HEK293 (cell line): ENCODE results near the gene SIM2.

ENCODE experiments used
- CTCF ChIA-PET: fragments of 350-600 bp; formaldehyde crosslinking; extraction: SDS; loops from one replicate; lab custom pipeline; 2021; ENCODE audit warnings: antibody characterized with exemption; lab: Yijun Ruan, JAX
- POLR2A ChIA-PET: fragments of 300-600 bp; formaldehyde crosslinking; extraction: SDS; loops from one replicate; lab custom pipeline; 2020; ENCODE audit warnings: antibody characterized with exemption, inconsistent platforms; lab: Yijun Ruan, JAX
- H3K27ac ChIP-seq: fragments of 200-500 bp; sonication (Bioruptor generic); 2 replicates; pipeline ENCODE4 v1.5.1; 2014; ENCODE audit warnings: low read depth, low read length, control low read depth, inconsistent platforms; ENCODE audit errors: extremely low read depth
- H3K36me3 ChIP-seq, 2 experiments: fragments of 200-500 bp in 1 of 2; sonication (Bioruptor generic) in 1 of 2; 1 replicate in 1 of 2; 2 replicates in 1 of 2; pipeline ENCODE4 v1.5.1; 2014 to 2017; ENCODE audit warnings: inconsistent platforms in 2 of 2, low read length in 2 of 2; ENCODE audit not compliant: control insufficient read depth in 2 of 2, insufficient read depth in 1 of 2
- H3K4me1 ChIP-seq: fragments of 200-500 bp; sonication (Bioruptor generic); 2 replicates; pipeline ENCODE4 v1.5.1; 2014; ENCODE audit warnings: mild to moderate bottlenecking, low read length, inconsistent platforms; ENCODE audit not compliant: control insufficient read depth, insufficient read depth
- H3K4me3 ChIP-seq: 2 replicates; pipeline ENCODE4 v1.5.1; 2011; ENCODE audit warnings: low read depth, mild to moderate bottlenecking, control low read depth, low read length, moderate library complexity
- H3K9me3 ChIP-seq: fragments of 200-500 bp; sonication (Bioruptor generic); 2 replicates; pipeline ENCODE4 v1.5.1; 2014; ENCODE audit warnings: low read depth, low read length, inconsistent platforms; ENCODE audit not compliant: control insufficient read depth, insufficient read depth
- ATF2 ChIP-seq: fragments of 450-650 bp; formaldehyde crosslinking; IDR thresholded peaks from 2 replicates; pipeline ENCODE4 v1.5.1; 2016; ENCODE audit warnings: missing biosample characterization, missing genetic modification characterization, low read depth
- EGR2 ChIP-seq: fragments of 450-650 bp; formaldehyde crosslinking; IDR thresholded peaks from 2 replicates; pipeline ENCODE4 v1.5.1; 2016; ENCODE audit warnings: low read depth, missing biosample characterization, missing genetic modification characterization
- HOXC10 ChIP-seq: sonication (generic); formaldehyde crosslinking; IDR thresholded peaks from 2 replicates; pipeline ENCODE4 v1.8.1; 2023; ENCODE audit warnings: mild to moderate bottlenecking, missing genetic modification reagents
- HOXD13 ChIP-seq: sonication (generic); formaldehyde crosslinking; IDR thresholded peaks from 2 replicates; pipeline ENCODE4 v1.8.0; 2022; ENCODE audit warnings: missing genetic modification reagents, borderline replicate concordance
- KLF17 ChIP-seq: fragments of 450-650 bp; formaldehyde crosslinking; IDR thresholded peaks from 2 replicates; pipeline ENCODE4 v1.5.1; 2016; ENCODE audit warnings: missing biosample characterization, missing genetic modification characterization
- ZEB2 ChIP-seq: fragments of 450-650 bp; formaldehyde crosslinking; IDR thresholded peaks from 2 replicates; pipeline ENCODE4 v1.5.1; 2016; ENCODE audit warnings: missing biosample characterization, missing genetic modification characterization
- ZFP37 ChIP-seq: fragments of 450-650 bp; formaldehyde crosslinking; IDR thresholded peaks from 2 replicates; pipeline ENCODE4 v1.5.1; 2016; ENCODE audit warnings: missing biosample characterization, missing genetic modification characterization
- ZNF24 ChIP-seq: fragments of 450-650 bp; formaldehyde crosslinking; IDR thresholded peaks from 2 replicates; pipeline ENCODE4 v1.5.1; 2016; ENCODE audit warnings: missing biosample characterization, missing genetic modification characterization
- ZNF335 ChIP-seq: fragments of 450-650 bp; formaldehyde crosslinking; conservative IDR thresholded peaks from 2 replicates; pipeline ENCODE4 v1.5.1; 2016; ENCODE audit warnings: missing biosample characterization, missing genetic modification characterization
- ZNF571 ChIP-seq: fragments of 450-650 bp; formaldehyde crosslinking; IDR thresholded peaks from 2 replicates; pipeline ENCODE4 v1.5.0; 2017; ENCODE audit warnings: missing biosample characterization, missing genetic modification characterization
- ZNF658 ChIP-seq: fragments of 450-650 bp; formaldehyde crosslinking; IDR thresholded peaks from 2 replicates; pipeline ENCODE4; 2016; ENCODE audit warnings: missing biosample characterization, missing genetic modification characterization
- ZNF704 ChIP-seq: fragments of 450-650 bp; formaldehyde crosslinking; IDR thresholded peaks from 2 replicates; pipeline ENCODE4 v1.5.1; 2016; ENCODE audit warnings: missing biosample characterization, missing genetic modification characterization
- ZNF843 ChIP-seq: fragments of 450-650 bp; formaldehyde crosslinking; IDR thresholded peaks from 2 replicates; pipeline ENCODE4 v1.5.1; 2016; ENCODE audit warnings: missing biosample characterization, missing genetic modification characterization
- ZSCAN23 ChIP-seq: fragments of 450-650 bp; formaldehyde crosslinking; IDR thresholded peaks from 2 replicates; pipeline ENCODE4 v1.5.1; 2016; ENCODE audit warnings: missing biosample characterization, missing genetic modification characterization
- ZSCAN4 ChIP-seq: fragments of 450-650 bp; formaldehyde crosslinking; IDR thresholded peaks from 2 replicates; pipeline ENCODE4 v1.5.1; 2017; ENCODE audit warnings: missing biosample characterization, missing genetic modification characterization
- TF ChIP-seq, protein P1 (sequence below): fragments of 450-650 bp; IDR thresholded peaks from 2 replicates; pipeline ENCODE4 v1.5.1; 2018; ENCODE audit warnings: missing biosample characterization, missing genetic modification characterization
- TF ChIP-seq, protein P2 (sequence below): fragments of 450-650 bp; formaldehyde crosslinking; IDR thresholded peaks from 2 replicates; pipeline ENCODE4 v1.5.0; 2017; ENCODE audit warnings: missing biosample characterization, missing genetic modification characterization, borderline replicate concordance

SIM2 gene

DNA sequence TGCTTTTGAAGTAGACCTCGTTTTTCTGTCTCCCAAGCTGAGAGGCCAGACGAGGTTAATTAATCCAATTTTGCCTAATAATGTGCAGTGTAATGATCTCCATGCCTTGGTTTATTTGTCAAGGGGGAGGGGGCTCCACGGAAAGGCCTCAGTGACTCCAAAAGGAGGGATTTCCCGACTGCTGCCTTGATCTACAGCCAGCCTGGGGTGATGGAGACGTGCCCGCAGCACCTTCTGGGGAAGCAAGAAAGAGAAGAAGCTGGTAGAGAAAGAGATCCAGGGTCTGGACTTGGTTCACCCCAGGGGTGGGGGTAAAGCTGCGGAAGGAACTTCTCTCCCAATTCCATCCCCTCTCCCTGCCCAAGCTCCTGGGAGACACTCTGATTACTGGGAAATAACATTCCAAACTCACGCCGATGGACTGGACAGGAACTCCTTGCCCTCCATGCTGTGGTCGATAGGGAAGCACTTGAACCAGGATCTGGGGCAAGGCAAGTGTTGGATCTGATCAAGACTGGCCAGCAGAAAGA lies 44.1 kb upstream of the SIM2 start:
- Histone ChIP-seq H3K4me1 (no peaks in the 10 kb centered on the region; the same call in 1 of the 2 replicates), H3K36me3 (no peaks in the 10 kb centered on the region), H3K9me3 (no peaks in the 10 kb centered on the region), H3K4me3 (no peak overlapping the region), H3K27ac (no peak overlapping the region)
- CTCF ChIA-PET: interaction anchor here (0.7 to 1.0 kb wide), 3 partner anchors 15 to 175 kb away, joined by 3 read pairs; no protein-coding TSS in a partner anchor
- no peak for TF ChIP-seq ZNF704 (tag by site-specific recombination)
- POLR2A ChIA-PET: no interaction called here

DNA sequence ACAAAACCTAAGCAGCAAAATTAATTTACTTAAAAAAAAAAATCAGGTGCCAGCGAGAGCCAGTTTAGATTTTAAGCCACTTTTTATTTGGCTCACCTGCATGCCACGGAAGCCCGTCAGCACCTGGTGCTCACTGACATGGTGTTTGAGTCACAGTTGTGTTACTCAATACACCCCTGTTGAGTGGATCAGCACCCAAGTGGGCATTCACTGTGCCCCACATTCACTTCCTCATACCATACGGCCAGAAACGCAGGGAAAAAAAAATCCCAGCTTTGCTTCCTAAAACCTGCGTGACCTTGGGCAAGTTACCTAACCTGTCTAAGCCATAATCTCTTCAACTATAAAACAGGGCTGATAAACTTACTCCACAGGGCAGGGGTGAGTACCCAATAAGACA lies 42.8 kb upstream of the SIM2 start:
- ChIA-PET CTCF (no interaction called here), POLR2A (no interaction called here)
- H3K4me3 ChIP-seq: no peak overlapping the region
- H3K4me1 ChIP-seq: no peaks in the 10 kb centered on the region; the same call in 1 of the 2 replicates
- no peaks in the 10 kb centered on the region for H3K9me3 ChIP-seq
- no peak overlapping the region for H3K27ac ChIP-seq
- no peak for TF ChIP-seq ZNF571
- no peak for TF ChIP-seq ZNF843
- TF ChIP-seq ZSCAN4 (tag by site-specific recombination): no peak
- no peak for TF ChIP-seq ZNF658 (tag by site-specific recombination)
- no peak for TF ChIP-seq EGR2 (tag by site-specific recombination)
- no peak for TF ChIP-seq ZSCAN23 (tag by site-specific recombination)
- TF ChIP-seq ZNF335 (tag by site-specific recombination): no peak
- TF ChIP-seq, protein P1, sequence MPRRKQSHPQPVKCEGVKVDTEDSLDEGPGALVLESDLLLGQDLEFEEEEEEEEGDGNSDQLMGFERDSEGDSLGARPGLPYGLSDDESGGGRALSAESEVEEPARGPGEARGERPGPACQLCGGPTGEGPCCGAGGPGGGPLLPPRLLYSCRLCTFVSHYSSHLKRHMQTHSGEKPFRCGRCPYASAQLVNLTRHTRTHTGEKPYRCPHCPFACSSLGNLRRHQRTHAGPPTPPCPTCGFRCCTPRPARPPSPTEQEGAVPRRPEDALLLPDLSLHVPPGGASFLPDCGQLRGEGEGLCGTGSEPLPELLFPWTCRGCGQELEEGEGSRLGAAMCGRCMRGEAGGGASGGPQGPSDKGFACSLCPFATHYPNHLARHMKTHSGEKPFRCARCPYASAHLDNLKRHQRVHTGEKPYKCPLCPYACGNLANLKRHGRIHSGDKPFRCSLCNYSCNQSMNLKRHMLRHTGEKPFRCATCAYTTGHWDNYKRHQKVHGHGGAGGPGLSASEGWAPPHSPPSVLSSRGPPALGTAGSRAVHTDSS: no peak
- no peak for TF ChIP-seq ZFP37 (tag by site-specific recombination)
- TF ChIP-seq ATF2: no peak
- TF ChIP-seq KLF17 (tag by site-specific recombination): no peak
- TF ChIP-seq, protein P2, sequence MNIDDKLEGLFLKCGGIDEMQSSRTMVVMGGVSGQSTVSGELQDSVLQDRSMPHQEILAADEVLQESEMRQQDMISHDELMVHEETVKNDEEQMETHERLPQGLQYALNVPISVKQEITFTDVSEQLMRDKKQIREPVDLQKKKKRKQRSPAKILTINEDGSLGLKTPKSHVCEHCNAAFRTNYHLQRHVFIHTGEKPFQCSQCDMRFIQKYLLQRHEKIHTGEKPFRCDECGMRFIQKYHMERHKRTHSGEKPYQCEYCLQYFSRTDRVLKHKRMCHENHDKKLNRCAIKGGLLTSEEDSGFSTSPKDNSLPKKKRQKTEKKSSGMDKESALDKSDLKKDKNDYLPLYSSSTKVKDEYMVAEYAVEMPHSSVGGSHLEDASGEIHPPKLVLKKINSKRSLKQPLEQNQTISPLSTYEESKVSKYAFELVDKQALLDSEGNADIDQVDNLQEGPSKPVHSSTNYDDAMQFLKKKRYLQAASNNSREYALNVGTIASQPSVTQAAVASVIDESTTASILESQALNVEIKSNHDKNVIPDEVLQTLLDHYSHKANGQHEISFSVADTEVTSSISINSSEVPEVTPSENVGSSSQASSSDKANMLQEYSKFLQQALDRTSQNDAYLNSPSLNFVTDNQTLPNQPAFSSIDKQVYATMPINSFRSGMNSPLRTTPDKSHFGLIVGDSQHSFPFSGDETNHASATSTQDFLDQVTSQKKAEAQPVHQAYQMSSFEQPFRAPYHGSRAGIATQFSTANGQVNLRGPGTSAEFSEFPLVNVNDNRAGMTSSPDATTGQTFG: no peak
- TF ChIP-seq ZEB2 (tag by site-specific recombination): no peak
- no peak for TF ChIP-seq ZNF24 (tag by site-specific recombination)
- no peak for TF ChIP-seq HOXC10
- no peak for TF ChIP-seq HOXD13 (CRISPR knock-in tag)
- no peaks in the 10 kb centered on the region for H3K36me3 ChIP-seq
